CD4-positive, alpha-beta T cell (primary cell): Measurements from ENCODE around the gene HELT. TPM values are rescaled to one million over a fixed set of nuclear protein-coding genes. Genes with fewer than 3 reads are reported as not detected.
A peak's percentile ranks its signal among the peaks of the same experiment; 100 is the strongest.

Experiments
- ATAC-seq: fragments of 200-7000 bp; cut with Tn5 transposase; one replicate; pipeline ENCODE4 v1.10.0; 2022; ENCODE audit warnings: mild to moderate bottlenecking; ENCODE audit not compliant: poor library complexity
- CTCF ChIA-PET: fragments of 350-600 bp; sonication (Branson Sonifier 250); formaldehyde crosslinking; loops from one replicate; lab custom pipeline; 2021; ENCODE audit warnings: antibody characterized with exemption, inconsistent platforms; lab: Charles Lee
- POLR2A ChIA-PET: fragments of 350-600 bp; sonication (Branson Sonifier 250); formaldehyde crosslinking; loops from one replicate; lab custom pipeline; 2021; ENCODE audit warnings: antibody characterized with exemption, inconsistent platforms; lab: Charles Lee
- DNase-seq, 14 experiments: peaks; one replicate each; pipeline ENCODE4 v3.0.0-alpha.2; 2013 to 2020; ENCODE audit warnings: mixed read lengths in 2 of 14
- H3K27ac ChIP-seq, 2 donors: one replicate each; pipeline versions ENCODE4 v1.5.1 to v1.7.0; 2013; ENCODE audit warnings: low read length in 2 of 2, low read depth in 1 of 2, mild to moderate bottlenecking in 1 of 2
- H3K27me3 ChIP-seq, 2 experiments: 1 replicate in 1 of 2; 2 replicates in 1 of 2; pipeline versions ENCODE4 v1.6.1 to v1.7.0; 2013; ENCODE audit warnings: low read length in 2 of 2, control low read depth in 1 of 2, mild to moderate bottlenecking in 1 of 2, moderate library complexity in 1 of 2; ENCODE audit not compliant: insufficient read depth in 2 of 2, control insufficient read depth in 1 of 2
- H3K36me3 ChIP-seq: one replicate; pipeline ENCODE4 v1.6.1; 2013; ENCODE audit warnings: low read length, control low read depth; ENCODE audit not compliant: insufficient read depth
- H3K4me1 ChIP-seq: one replicate; pipeline ENCODE4 v1.6.1; 2013; ENCODE audit warnings: low read length, control low read depth; ENCODE audit not compliant: insufficient read depth
- H3K4me3 ChIP-seq: one replicate; pipeline ENCODE4 v1.5.1; 2013; ENCODE audit warnings: mild to moderate bottlenecking, low read length, moderate library complexity
- H3K9me3 ChIP-seq, 2 experiments: 1 replicate in 1 of 2; 2 replicates in 1 of 2; pipeline versions ENCODE4 v1.6.1 to v1.7.0; 2013; ENCODE audit warnings: low read length in 2 of 2, mild to moderate bottlenecking in 2 of 2, control low read depth in 1 of 2, moderate library complexity in 1 of 2; ENCODE audit not compliant: control insufficient read depth in 1 of 2, insufficient read depth in 1 of 2
- H3K27ac Mint-ChIP-seq: one replicate; pipeline ENCODE4 v1.8.0; 2020; ENCODE audit warnings: mixed read lengths
- H3K27me3 Mint-ChIP-seq: one replicate; pipeline ENCODE4 v1.8.0; 2021; ENCODE audit warnings: mixed read lengths
- H3K36me3 Mint-ChIP-seq: one replicate; pipeline ENCODE4 v1.8.0; 2021; ENCODE audit warnings: low read depth, mixed read lengths
- H3K4me1 Mint-ChIP-seq: one replicate; pipeline ENCODE4 v1.8.0; 2021; ENCODE audit warnings: low read depth, mixed read lengths
- H3K4me3 Mint-ChIP-seq: one replicate; pipeline ENCODE4 v1.8.0; 2020; ENCODE audit warnings: mild to moderate bottlenecking, mixed read lengths
- H3K9me3 Mint-ChIP-seq: one replicate; pipeline ENCODE4 v1.8.0; 2020; ENCODE audit warnings: mixed read lengths
- CTCF ChIP-seq: fragments of 200-600 bp; IDR thresholded peaks from one replicate; pipeline ENCODE4 v1.8.0; 2022; ENCODE audit warnings: antibody characterized with exemption, mild to moderate bottlenecking
- intact Hi-C, 2 experiments: fragments of 100-400 bp; cut with DNase I in 1 of 2; cut with micrococcal nuclease in 1 of 2; formaldehyde crosslinking; loops; one replicate each; pipeline versions ENCODE4 v1.15.1 to v1.9.0; 2023 to 2025; cut with DNase I, micrococcal nuclease
- total RNA-seq, 174 experiments: library from RNA in 2 of 174; stranded (reverse) in 2 of 174; gene quantifications; one replicate each; pipeline ENCODE4 v1.2.3 and lab custom pipeline; 2021 to 2026

HELT gene
- total RNA-seq, 2 experiments from 2014 or later: not detected

- intact Hi-C loops: loop anchor here in 1 of 2 experiments (5.0 kb wide), 1 partner anchor 264 kb away; no protein-coding TSS in a partner anchor
- no peaks in the 10 kb centered on the region for H3K9me3 Mint-ChIP-seq
- H3K4me1 Mint-ChIP-seq: no peaks in the 10 kb centered on the region
- Histone ChIP-seq H3K4me3 (no peak overlapping the region), H3K27me3 (peaks cover 39 to 51% of the 10 kb centered on the region in 2 experiments), H3K9me3 (peaks cover 0 to 4% of the 10 kb centered on the region in 2 experiments), H3K4me1 (peaks cover 4% of the 10 kb centered on the region), H3K36me3 (no peaks in the 10 kb centered on the region), H3K27ac (no peak overlapping the region)
- TF ChIP-seq CTCF: peak; percentile 57
- peak in 8 of 14 experiments; percentile 7 to 38 (median 13) for DNase-seq
- ChIA-PET POLR2A (no interaction called here), CTCF (no interaction called here)
- no peaks in the 10 kb centered on the region for H3K36me3 Mint-ChIP-seq
- H3K4me3 Mint-ChIP-seq: no peak overlapping the region
- peaks cover 91% of the 10 kb centered on the region for H3K27me3 Mint-ChIP-seq
- no peak for ATAC-seq
- H3K27ac Mint-ChIP-seq: no peak overlapping the region
Observed at GRCh38 chr4:185011408-185011807, 6.9 kb upstream of the HELT start.

DNA sequence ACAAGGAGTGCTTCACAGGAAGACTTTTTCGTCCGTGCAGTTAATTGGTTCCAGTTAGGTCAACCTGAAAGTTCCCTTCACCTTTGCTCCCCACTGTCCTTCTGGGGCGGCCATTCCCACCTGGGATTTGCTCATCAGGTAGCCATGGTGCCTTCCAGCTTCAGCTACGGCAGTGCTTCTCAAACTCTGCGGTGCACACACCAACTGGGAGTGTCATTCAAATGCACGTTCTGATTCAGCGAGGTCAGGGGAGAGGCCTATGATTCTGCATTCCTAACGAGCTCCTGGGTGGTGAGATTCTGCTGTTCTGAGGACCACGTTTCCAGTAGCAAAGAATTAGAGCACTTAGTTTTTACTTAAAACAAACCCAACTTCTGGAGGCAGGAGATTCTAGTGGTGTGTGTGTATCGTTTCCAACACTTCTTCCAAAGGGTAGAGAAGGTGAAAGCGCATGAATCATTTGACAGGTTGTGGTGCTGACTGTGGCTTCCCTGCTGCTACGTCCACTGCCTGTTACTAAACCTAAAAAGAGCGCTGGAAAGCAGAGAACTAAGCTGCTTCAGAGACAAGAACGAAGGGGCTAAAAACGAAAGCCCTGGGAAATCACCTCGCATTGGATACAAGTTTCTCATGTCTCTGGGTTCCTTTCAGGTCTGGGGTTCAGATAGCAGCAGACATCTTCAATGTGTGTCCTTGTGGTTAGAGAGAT, 4.7 kb upstream of the HELT start:
- Mint-ChIP-seq H3K9me3 (no peaks in the 10 kb centered on the region), H3K4me3 (no peak overlapping the region), H3K27ac (no peak overlapping the region), H3K36me3 (no peaks in the 10 kb centered on the region), H3K4me1 (no peaks in the 10 kb centered on the region), H3K27me3 (peaks cover 88% of the 10 kb centered on the region)
- POLR2A ChIA-PET: no interaction called here
- no peak for TF ChIP-seq CTCF
- H3K4me3 ChIP-seq: no peak overlapping the region
- H3K9me3 ChIP-seq: peaks cover 0 to 4% of the 10 kb centered on the region in 2 experiments
- H3K27me3 ChIP-seq: peaks cover 52 to 67% of the 10 kb centered on the region in 2 experiments
- ATAC-seq (no peak), DNase-seq (no peak)
- intact Hi-C loops: loop anchor here in 1 of 2 experiments (5.0 kb wide), 1 partner anchor 266 kb away; no protein-coding TSS in a partner anchor
- H3K36me3 ChIP-seq: no peaks in the 10 kb centered on the region
- CTCF ChIA-PET: no interaction called here
- peaks cover 4% of the 10 kb centered on the region for H3K4me1 ChIP-seq
- H3K27ac ChIP-seq: no peak overlapping the region

- CTCF ChIA-PET: no interaction called here
- no peak for TF ChIP-seq CTCF
- Histone ChIP-seq H3K36me3 (no peaks in the 10 kb centered on the region), H3K9me3 (peaks cover 0 to 4% of the 10 kb centered on the region in 2 experiments), H3K4me3 (no peak overlapping the region), H3K27me3 (peaks cover 56 to 80% of the 10 kb centered on the region in 2 experiments), H3K4me1 (peaks cover 4% of the 10 kb centered on the region), H3K27ac (no peak overlapping the region)
- ATAC-seq (no peak), DNase-seq (no peak)
- no peaks in the 10 kb centered on the region for H3K9me3 Mint-ChIP-seq
- POLR2A ChIA-PET: no interaction called here
- no peak overlapping the region for H3K27ac Mint-ChIP-seq
- no peak overlapping the region for H3K4me3 Mint-ChIP-seq
- peaks cover 79% of the 10 kb centered on the region for H3K27me3 Mint-ChIP-seq
- H3K4me1 Mint-ChIP-seq: no peaks in the 10 kb centered on the region
- intact Hi-C loops: no loop called here
- H3K36me3 Mint-ChIP-seq: no peaks in the 10 kb centered on the region
Observed at GRCh38 chr4:185015108-185015507, 3.2 kb upstream of the HELT start.
